Neural progenitor cell (in vitro differentiated cells): ENCODE data around the gene NHSL1.

ENCODE experiments used
- CTCF ChIP-seq: fragments of 200-600 bp; sonication (generic); IDR thresholded peaks from 2 replicates; pipeline ENCODE4 v1.5.1; 2017; ENCODE audit warnings: antibody characterized with exemption, mild to moderate bottlenecking
- EZH2phosphoT487 ChIP-seq: fragments of 200-600 bp; sonication (generic); IDR thresholded peaks from 2 replicates; pipeline ENCODE4 v1.6.1; 2017; ENCODE audit warnings: antibody characterized with exemption

GRCh38 chr6:138446821-138447220, 52.5 kb downstream of the NHSL1 start:
- TF ChIP-seq CTCF, result no peak
- TF ChIP-seq EZH2phosphoT487, result no peak
